PC-9 (cell line): ENCODE data around the gene ARX. TPM values are rescaled to one million over a fixed set of nuclear protein-coding genes. Genes with fewer than 3 reads are reported as not detected.

Experiments
- BruUV-seq: library from RNA; stranded (reverse); fragments of 400-500 nt; replicated peaks from 2 replicates; lab custom pipeline; 2021; lab: Mats Ljungman, UMichigan
- CTCF ChIA-PET: fragments of 300-600 bp; sonication (Branson Sonifier 250); formaldehyde crosslinking; loops from one replicate; lab custom pipeline; 2022; ENCODE audit warnings: antibody characterized with exemption; lab: Charles Lee
- POLR2A ChIA-PET: fragments of 300-600 bp; sonication (Branson Sonifier 250); formaldehyde crosslinking; loops from one replicate; lab custom pipeline; 2022; ENCODE audit warnings: antibody characterized with exemption; ENCODE audit not compliant: unreplicated experiment; lab: Charles Lee
- DNase-seq, 2 experiments: peaks; one replicate each; pipeline versions ENCODE4 v3.0.0 to v3.0.0-alpha.2; 2015 to 2022; ENCODE audit warnings: mixed read lengths in 1 of 2
- H2AFZ ChIP-seq: fragments of 200-600 bp; sonication (generic); 2 replicates; pipeline ENCODE4 v1.8.1; 2017; ENCODE audit warnings: antibody characterized with exemption
- H3F3A ChIP-seq: fragments of 200-600 bp; sonication (generic); 2 replicates; pipeline ENCODE4 v1.8.1; 2017; ENCODE audit warnings: antibody characterized with exemption, mild to moderate bottlenecking, low read depth; ENCODE audit not compliant: insufficient read depth
- H3K27ac ChIP-seq: fragments of 200-600 bp; sonication (generic); 2 replicates; pipeline ENCODE4 v1.6.1; 2016; ENCODE audit warnings: mixed run types
- H3K27me3 ChIP-seq: fragments of 200-600 bp; sonication (generic); 2 replicates; pipeline ENCODE4 v1.6.1; 2016; ENCODE audit warnings: low read depth, mixed run types; ENCODE audit not compliant: insufficient read depth
- H3K36me3 ChIP-seq: fragments of 200-600 bp; sonication (generic); 2 replicates; pipeline ENCODE4 v1.6.1; 2016; ENCODE audit warnings: low read depth, mixed run types
- H3K4me1 ChIP-seq: fragments of 200-600 bp; sonication (generic); replicated peaks from 2 replicates; pipeline ENCODE4 v1.6.1; 2016; ENCODE audit warnings: mixed run types; ENCODE audit not compliant: insufficient read depth
- H3K4me2 ChIP-seq: fragments of 200-600 bp; sonication (generic); 2 replicates; pipeline ENCODE4 v1.6.1; 2017; ENCODE audit warnings: mixed run types
- H3K4me3 ChIP-seq: fragments of 200-600 bp; sonication (generic); 2 replicates; pipeline ENCODE4 v1.6.1; 2016; ENCODE audit warnings: mixed run types
- H3K79me2 ChIP-seq: fragments of 200-600 bp; sonication (generic); 2 replicates; pipeline ENCODE4 v1.6.1; 2017; ENCODE audit warnings: low read depth, mixed run types
- H3K9me2 ChIP-seq: fragments of 200-600 bp; sonication (generic); 2 replicates; pipeline ENCODE4 v1.8.1; 2017; ENCODE audit warnings: mild to moderate bottlenecking; ENCODE audit not compliant: insufficient read depth
- H3K9me3 ChIP-seq: fragments of 200-600 bp; sonication (generic); 2 replicates; pipeline ENCODE4 v1.8.1; 2016; ENCODE audit warnings: low read depth; ENCODE audit not compliant: insufficient read depth
- H4K20me1 ChIP-seq: fragments of 200-600 bp; sonication (generic); 2 replicates; pipeline ENCODE4 v1.8.1; 2017; ENCODE audit not compliant: insufficient read depth
- EZH2 ChIP-seq: fragments of 200-600 bp; sonication (generic); IDR thresholded peaks from 2 replicates; pipeline ENCODE4 v1.8.0; 2017; ENCODE audit warnings: antibody characterized with exemption, low read depth
- intact Hi-C: fragments of 100-400 bp; cut with micrococcal nuclease; formaldehyde crosslinking; loops from one replicate; pipeline ENCODE4 v1.10.0; 2022; ENCODE audit not compliant: unreplicated experiment
- total RNA-seq: library from RNA; stranded (reverse); gene quantifications from 2 replicates; pipeline ENCODE4 v1.2.3, GENCODE V29; 2021
- TF ChIP-seq, protein P1 (sequence below): fragments of 200-600 bp; sonication (generic); conservative IDR thresholded peaks from 2 replicates; pipeline ENCODE4 v1.6.1; 2017; ENCODE audit warnings: mixed run types, antibody characterized with exemption, mild to moderate bottlenecking, moderate library complexity

Gene ARX
- total RNA-seq, 1 experiment from 2014 or later: not detected

DNA sequence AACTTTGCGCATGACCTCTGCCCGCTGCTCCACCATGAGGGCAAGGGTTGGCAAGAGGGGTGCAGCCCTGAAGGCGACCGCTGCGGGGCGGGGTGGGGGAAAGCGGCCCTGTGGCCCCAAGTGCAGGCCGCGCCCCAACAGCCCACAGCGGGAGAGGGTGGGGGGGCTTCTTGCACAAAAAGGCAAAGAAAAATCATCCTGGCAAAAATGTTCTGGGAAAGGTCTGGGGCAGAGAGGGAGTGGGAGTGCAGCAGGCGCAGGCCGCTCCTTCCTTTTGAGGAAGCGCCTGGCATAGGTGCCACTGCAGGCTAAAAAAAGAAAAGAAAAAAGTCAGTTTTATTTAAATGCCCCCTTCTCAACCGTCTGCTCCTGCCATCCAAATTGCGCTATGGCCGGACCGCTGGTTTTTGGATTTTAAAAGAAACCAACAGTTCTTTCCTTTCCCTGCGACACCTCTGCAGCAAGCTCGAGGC is 1.4 kb downstream of the ARX start:
- Histone ChIP-seq H3K27ac (no peak overlapping the region), H3K4me1 (no peaks in the 10 kb centered on the region), H4K20me1 (no peaks in the 10 kb centered on the region), H3K36me3 (no peaks in the 10 kb centered on the region), H3F3A (no peaks in the 10 kb centered on the region), H2AFZ (no peak overlapping the region), H3K4me3 (no peak overlapping the region), H3K79me2 (no peaks in the 10 kb centered on the region), H3K9me3 (no peaks in the 10 kb centered on the region), H3K27me3 (no peaks in the 10 kb centered on the region; the same call in 1 of the 2 replicates), H3K9me2 (no peaks in the 10 kb centered on the region), H3K4me2 (no peak overlapping the region)
- no peak for TF ChIP-seq EZH2
- TF ChIP-seq, protein P1, sequence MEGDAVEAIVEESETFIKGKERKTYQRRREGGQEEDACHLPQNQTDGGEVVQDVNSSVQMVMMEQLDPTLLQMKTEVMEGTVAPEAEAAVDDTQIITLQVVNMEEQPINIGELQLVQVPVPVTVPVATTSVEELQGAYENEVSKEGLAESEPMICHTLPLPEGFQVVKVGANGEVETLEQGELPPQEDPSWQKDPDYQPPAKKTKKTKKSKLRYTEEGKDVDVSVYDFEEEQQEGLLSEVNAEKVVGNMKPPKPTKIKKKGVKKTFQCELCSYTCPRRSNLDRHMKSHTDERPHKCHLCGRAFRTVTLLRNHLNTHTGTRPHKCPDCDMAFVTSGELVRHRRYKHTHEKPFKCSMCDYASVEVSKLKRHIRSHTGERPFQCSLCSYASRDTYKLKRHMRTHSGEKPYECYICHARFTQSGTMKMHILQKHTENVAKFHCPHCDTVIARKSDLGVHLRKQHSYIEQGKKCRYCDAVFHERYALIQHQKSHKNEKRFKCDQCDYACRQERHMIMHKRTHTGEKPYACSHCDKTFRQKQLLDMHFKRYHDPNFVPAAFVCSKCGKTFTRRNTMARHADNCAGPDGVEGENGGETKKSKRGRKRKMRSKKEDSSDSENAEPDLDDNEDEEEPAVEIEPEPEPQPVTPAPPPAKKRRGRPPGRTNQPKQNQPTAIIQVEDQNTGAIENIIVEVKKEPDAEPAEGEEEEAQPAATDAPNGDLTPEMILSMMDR: no peak
- no TSS peak for BruUV-seq
- no peak for DNase-seq
- CTCF ChIA-PET: no interaction called here
- POLR2A ChIA-PET: no interaction called here
- intact Hi-C loops: loop anchor here (10.0 kb wide), 1 partner anchor 760 kb away; no protein-coding TSS in a partner anchor

DNA sequence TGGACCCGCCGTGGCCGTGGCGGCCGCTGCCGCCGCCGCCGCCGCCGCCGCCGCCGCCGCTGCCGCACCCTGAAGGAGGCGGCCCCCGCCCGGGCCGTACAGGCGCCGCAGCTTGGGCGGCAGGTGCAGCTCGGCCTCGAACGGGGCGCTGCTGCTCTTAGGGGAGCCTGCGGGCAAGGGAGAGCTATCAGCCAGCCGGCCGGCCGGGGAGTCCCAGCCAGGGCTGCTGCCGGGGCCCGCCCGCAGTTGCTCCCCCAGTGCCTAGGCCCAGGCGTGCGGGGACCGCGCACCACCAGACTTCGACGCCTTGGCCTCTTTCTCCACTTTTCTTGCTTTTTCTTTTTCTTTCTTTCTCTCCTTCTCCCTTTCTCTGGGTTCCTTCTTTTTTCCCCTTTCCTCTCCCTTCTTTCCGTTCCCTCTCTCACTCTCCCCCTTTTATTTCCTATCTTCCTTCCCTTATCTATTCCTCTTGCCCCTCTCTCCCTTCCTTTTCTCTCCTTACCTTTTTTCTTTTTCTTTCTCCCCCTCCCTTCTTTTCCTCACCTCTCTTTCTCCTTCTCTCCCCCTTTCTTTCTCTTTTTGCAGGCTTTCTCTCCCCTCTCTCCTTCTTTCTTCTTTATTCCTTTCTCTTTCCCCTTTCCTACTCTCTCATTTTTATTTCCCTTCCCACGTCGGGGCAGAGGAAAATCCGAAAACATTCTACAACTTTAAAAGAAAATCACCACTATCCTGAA is 2.0 kb downstream of the ARX start:
- intact Hi-C loops: loop anchor here (10.0 kb wide), 1 partner anchor 759 kb away; no protein-coding TSS in a partner anchor
- Histone ChIP-seq H3K27ac (no peak overlapping the region), H3K9me3 (no peaks in the 10 kb centered on the region), H3F3A (no peaks in the 10 kb centered on the region), H3K4me3 (no peak overlapping the region), H3K36me3 (no peaks in the 10 kb centered on the region), H3K4me1 (no peaks in the 10 kb centered on the region), H3K27me3 (no peaks in the 10 kb centered on the region; the same call in 1 of the 2 replicates), H3K4me2 (no peak overlapping the region), H3K9me2 (no peaks in the 10 kb centered on the region), H2AFZ (no peak overlapping the region), H4K20me1 (no peaks in the 10 kb centered on the region), H3K79me2 (no peaks in the 10 kb centered on the region)
- ChIA-PET CTCF (no interaction called here), POLR2A (no interaction called here)
- no TSS peak for BruUV-seq
- TF ChIP-seq EZH2: no peak
- TF ChIP-seq, protein P1: no peak
- no peak for DNase-seq

DNA sequence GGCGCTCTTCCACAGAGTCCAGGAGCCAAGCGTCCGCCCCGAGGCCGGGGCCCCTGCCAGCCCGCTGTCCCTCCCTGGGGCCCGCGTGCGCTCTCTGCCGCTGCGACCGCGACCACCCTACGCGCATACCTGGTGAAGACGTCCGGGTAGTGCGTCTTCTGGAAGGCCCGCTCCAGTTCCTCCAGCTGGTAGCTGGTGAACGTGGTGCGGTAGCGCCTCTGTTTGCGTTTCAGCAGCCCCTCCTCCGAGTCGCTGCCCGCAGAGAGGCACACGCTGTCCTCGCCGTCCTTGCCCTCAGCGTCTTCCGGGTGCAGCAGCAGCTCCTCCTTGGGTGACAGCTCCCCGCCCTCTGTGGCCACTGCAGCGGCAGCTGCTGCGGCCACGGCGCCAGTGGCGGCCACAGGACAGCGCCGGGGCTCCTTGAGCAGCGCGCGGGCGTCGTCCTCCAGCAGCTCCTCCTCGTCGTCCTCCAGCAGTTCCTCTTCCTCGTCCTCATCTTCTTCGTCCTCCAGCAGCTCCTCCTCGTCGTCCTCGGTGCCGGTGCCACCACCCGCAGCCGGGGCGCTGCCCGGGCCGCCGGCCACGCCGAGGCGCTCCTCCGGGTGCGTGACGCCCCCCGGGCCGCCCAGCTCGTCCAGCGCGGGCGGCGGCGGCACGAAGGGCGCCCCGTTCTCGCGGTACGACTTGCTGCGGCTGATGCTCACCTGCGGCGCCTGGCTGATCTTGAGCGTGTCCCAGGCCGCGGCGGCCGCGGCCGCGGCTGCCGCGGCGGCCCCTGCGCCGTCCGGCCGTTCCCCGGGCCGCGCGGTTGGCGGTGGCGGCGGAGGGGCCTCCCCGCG is 2.8 kb downstream of the ARX start:
- ChIA-PET CTCF (no interaction called here), POLR2A (no interaction called here)
- intact Hi-C loops: loop anchor here (10.0 kb wide), 1 partner anchor 758 kb away; no protein-coding TSS in a partner anchor
- DNase-seq: no peak
- Histone ChIP-seq H3K27ac (no peak overlapping the region), H3K79me2 (no peaks in the 10 kb centered on the region), H2AFZ (no peak overlapping the region), H3K27me3 (no peaks in the 10 kb centered on the region), H3K4me3 (no peak overlapping the region), H3K36me3 (no peaks in the 10 kb centered on the region), H4K20me1 (no peaks in the 10 kb centered on the region), H3K9me3 (no peaks in the 10 kb centered on the region), H3K9me2 (no peaks in the 10 kb centered on the region), H3F3A (no peaks in the 10 kb centered on the region), H3K4me2 (no peak overlapping the region), H3K4me1 (no peaks in the 10 kb centered on the region)
- TF ChIP-seq, protein P1: no peak
- no peak for TF ChIP-seq EZH2
- BruUV-seq: no TSS peak
